ENCODE measurements around the gene IGSF23.
"Not testable (repeated sequence)": the region's sequence is repeated elsewhere in the genome, so short reads cannot be mapped to it uniquely, and the experiment has no call there.

IGSF23 gene

DNA sequence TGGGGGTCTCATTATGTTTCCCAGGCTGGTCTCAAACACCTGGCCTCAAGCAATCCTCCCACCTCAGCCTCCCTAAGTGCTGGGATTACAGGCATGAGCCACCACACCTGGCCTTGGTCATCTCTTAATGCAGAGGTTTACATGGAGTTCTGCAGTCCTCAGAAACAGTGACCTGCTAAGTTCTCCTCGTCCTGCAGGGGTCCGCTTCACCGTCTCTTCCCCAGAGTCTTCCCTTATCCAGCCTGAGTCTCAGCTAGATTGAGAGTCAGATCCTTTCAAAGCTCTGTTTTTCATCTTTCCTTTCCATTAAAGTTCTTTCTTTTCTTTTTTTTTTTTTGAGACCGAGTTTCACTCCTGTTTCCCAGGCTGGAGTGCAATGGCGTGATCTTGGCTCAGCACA, 2.9 kb upstream of the IGSF23 start:
- in situ Hi-C loops (cut with HindIII; ENCODE audit: low sequenced_read_pairs): not testable (repeated sequence)

DNA sequence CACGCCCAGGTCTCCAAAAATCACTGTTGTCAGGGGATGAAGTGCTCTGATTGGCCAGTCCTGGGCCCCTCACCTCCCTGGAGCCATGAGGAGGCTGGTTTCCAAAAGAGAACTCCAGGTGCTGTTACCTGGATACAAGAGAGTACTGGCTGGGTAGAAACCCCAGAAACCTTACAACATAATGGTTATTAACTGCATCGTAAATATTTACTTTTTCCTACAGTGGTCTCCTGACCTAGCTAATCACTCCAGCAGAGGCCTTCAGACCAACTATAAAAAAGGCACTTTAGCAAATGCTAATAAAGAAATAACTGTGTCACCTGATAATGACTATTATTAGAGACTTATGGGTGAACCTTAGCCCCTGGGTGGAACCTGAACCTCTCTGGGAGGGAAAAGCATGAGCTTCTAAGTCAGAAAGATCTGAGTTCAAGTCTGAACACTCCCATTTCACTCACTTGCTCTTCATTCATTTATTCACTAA, 1.5 kb upstream of the IGSF23 start:
- in situ Hi-C loops (cut with HindIII; ENCODE audit: low sequenced_read_pairs): no loop called here

DNA sequence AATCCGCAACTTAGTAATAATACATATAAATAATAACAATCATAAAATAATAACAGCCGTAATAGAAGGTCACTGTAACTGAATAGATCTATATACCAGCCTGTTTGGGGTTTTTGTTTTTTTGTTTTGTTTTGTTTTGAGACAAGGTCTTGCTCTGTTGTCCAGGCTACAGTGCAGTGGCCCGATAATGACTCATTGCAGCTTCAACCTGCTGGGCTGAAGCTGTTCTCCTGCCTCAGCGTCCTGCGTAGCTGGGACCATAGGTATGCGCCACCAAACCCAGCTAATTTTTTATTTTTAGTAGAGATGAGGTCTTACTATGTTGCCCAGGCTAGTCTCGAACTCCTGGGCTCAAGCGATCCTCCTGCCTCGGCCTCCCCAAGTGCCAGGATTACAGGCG, 950 bp downstream of the IGSF23 start:
- in situ Hi-C loops (cut with HindIII; ENCODE audit: low sequenced_read_pairs): no loop called here

DNA sequence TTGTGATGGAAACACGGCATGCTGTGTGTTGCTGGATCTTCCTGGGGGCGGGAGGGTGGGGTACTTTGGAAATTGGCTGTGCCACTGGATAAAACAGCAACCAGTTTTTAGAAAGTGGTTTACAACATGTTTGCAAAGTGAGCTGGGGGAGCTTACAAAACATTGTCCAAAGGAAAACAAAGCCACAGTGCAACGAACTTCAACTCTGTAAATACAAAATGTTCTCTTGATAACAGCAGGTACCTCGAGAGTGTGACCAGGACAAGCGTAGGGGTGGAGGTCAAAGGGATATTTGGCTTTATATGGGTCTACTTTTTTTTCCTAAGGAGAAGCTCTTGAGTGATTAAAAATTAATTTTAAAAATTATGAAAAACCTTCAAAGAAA, 2.5 kb downstream of the IGSF23 start:
- in situ Hi-C loops (cut with HindIII; ENCODE audit: low sequenced_read_pairs): no loop called here

DNA sequence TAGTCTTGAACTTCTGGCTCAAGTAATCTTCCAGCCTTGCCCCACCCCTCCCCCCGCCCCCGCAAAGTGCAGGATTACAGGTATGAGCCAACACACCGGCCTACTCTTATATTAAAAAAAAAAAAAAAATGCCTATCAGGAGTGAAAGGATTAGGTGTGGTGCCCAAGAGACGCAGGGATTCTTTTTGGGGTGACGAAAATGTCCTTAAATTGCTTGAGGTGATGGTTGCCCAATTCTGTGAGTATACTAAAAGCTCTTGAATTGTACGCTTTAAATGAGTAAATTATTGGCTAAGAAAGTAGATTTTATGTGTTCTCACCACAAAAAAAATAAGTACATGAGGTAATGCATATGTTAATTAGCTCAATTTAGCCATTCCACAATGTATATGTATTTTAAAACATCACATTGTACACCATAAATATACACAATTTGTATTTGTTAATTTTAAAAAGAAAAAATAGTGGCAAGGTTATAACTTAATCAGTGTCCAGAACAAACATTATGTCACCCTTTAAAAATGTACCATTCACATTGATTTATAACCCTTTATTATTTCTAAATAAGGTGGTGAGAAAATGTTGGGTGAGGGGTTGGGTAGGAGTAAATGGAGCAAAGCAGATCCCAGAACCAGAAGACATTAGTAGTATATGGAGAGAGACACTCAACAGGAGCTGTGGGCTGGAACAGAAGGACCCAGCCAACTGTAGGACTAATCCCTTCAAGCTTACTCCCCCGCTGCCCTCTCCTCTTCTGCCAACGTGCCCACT, 3.9 kb downstream of the IGSF23 start:
- in situ Hi-C loops (cut with HindIII; ENCODE audit: low sequenced_read_pairs): no loop called here

DNA sequence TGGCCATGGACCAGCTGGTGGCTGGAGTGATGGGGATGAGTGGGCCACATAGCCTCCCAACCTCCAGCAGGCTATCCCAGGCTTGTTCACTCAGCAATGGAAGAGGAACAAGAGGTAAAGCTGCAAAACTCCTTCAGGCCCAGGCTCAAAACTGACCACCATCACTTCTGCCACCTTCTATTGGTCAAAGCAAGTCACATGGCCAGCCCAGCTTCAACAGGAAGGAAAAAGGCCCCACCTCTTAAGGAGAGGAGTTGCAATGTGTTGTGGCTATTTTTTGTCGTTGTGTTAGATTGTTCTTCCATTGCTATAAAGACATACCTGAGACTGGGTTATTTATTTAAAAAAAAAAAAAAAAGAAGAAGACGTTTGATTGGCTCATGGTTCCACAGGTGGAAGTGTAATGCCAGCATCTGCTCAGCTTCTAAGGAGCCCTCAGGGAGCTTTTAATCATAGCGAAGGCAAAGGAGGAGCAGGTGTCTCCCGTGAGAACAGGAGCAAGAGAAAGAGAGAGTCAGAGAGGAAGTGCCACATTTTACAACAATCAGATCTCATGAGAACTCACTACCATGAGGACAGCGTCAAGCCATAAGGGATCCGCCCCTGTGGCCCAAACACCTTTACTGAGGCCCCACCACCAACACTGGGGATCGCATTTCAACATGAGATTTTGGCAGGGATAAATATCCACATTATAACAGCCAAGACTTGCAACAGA, 5.4 kb downstream of the IGSF23 start:
- in situ Hi-C loops (cut with HindIII; ENCODE audit: low sequenced_read_pairs): no loop called here

DNA sequence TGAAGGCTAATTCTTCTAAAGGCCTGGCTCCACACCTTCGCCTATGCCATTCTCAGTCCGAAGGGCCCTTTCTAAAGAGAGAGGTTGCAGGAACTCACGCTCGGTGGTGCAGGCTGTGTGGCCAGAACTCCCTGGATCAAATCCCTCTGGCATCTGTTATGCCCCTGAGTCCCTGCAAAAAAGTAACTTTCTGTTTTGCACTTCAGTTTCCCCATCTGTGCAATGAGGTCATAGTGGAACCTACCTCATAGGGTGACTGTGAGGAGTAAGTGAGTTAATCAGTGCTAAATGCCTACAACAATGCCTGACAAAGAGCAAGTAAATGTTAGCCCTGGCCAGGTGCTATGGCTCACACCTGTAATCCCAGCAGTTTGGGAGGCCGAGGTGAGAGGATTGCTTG, 7.3 kb downstream of the IGSF23 start:
- in situ Hi-C loops (cut with HindIII; ENCODE audit: low sequenced_read_pairs): no loop called here

DNA sequence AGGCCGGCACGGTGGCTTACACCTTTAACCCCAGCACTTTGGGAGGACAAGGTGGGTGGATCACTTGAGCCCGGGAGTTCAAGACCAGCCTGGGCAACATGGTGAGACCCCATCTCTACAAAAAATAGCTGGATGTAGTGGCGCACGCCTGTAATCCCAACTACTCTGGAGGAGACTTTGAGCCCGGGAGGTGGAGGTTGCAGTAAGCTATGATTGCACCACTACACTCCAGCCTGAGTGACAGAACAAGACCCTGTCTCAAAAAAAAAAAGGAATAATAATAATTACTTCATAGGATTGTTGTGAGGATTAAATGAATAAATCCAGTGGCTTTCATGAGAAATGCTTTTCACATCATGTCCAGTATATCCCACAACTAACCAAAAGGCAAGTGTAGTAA, 8.0 kb downstream of the IGSF23 start:
- in situ Hi-C loops (cut with HindIII; ENCODE audit: low sequenced_read_pairs): no loop called here

DNA sequence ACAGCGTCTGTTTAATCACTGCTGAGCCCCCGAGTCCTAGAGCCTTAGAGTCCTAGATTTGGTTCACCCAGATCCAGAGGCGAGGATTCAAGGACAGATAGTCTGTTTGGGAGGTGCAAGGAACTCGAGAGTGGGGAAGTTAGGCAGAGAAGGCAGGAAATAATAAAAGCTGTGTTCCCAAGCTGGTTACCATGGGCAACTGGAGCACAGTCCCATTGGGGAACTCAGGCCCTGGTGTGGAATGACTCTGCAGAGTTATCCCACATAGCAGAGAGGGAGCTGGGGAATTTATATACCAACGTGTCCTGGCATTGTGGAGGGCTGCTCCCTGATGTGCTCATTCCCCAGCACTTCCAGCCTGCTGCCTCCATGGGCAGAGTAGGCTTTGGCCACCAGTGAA, 9.7 kb downstream of the IGSF23 start:
- in situ Hi-C loops (cut with HindIII; ENCODE audit: low sequenced_read_pairs): no loop called here

DNA sequence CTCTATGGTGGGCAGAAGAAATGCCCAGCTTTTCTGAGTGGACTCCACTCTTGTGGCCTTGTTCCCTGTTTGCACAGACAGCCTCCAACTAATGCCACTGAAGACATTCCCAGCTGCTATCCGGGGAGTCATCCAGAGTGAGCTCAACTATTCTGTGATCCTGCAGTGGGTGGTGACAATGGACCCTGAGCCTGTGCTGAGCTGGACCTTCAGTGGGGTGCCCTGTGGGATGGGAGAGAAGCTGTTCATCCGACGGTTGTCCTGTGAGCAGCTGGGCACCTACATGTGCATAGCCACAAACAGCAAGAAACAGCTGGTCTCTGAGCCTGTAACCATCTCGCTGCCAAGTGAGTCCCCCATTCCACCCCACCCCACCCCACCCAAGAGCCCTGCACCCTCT, 10.3 kb downstream of the IGSF23 start:
- in situ Hi-C loops (cut with HindIII; ENCODE audit: low sequenced_read_pairs): no loop called here

DNA sequence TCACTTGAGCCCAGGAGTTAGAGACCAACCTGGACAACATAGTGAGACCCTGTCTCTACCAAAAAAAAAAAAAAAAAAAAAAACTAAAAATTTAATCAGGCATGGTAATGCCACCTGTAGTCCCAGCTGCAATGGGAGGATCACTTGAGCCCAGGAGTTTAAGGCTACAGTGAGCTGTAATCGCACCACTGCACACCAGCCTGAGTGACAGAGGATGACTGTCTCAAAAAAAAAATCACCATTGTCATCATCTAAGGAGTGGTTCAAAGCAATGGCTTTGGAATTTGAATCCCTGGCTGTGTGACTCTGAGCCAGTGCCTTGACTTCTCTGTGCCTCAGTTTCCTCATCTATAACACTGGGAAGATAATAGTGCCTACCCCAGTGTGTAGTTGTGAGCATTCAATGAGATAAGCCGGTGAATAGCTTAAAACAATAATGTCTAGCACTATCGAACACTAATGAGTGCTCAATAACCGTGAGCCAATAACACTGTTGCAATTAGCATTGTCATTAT, 11.5 kb downstream of the IGSF23 start:
- in situ Hi-C loops (cut with HindIII; ENCODE audit: low sequenced_read_pairs): no loop called here

DNA sequence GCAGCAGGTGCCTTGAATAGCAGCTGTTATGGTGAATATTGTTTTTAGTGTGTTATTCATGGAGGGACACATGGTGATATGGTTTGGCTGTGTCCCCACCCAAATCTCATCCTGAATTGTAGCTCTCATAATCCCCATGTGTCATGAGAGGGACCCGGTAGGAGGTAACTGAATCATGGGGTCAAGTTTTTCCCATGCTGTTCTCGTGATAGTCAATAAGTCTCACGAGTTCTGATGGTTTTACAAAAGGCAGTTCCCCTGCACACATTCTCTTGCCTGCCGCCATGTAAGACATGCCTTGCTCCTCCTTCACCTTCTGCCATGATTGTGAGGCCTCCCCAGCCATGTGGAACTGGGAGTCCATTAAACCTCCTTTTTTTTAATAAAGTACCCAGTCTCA, 12.3 kb downstream of the IGSF23 start:
- in situ Hi-C loops (cut with HindIII; ENCODE audit: low sequenced_read_pairs): not testable (repeated sequence)

DNA sequence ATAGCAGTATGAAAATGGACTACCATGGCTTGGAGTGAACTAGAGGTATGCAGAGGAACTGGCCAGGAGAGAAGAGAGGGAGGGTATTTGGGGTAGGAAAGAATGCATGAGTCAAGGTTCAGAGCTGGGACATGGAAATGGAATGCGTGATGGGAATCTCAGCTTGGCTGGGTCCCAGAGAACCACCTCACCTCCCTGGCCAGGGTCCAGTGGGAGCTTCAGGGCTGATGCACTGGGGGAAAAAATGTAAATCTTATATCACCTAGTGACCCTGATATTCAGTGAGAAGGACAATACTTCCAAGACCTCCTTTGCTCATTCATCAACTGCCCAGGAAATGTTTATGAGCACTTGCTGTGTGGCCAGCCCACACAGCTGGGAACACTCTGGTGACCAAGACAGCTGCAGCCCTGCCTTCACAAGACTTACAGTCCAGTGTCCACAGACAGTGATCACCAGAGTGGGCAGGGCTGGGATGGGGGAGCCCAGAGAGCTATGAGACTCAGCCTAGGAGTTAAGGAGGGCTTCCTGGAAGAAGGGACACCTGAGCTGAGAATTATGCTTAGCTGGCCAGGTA, 12.8 kb downstream of the IGSF23 start:
- in situ Hi-C loops (cut with HindIII; ENCODE audit: low sequenced_read_pairs): no loop called here

DNA sequence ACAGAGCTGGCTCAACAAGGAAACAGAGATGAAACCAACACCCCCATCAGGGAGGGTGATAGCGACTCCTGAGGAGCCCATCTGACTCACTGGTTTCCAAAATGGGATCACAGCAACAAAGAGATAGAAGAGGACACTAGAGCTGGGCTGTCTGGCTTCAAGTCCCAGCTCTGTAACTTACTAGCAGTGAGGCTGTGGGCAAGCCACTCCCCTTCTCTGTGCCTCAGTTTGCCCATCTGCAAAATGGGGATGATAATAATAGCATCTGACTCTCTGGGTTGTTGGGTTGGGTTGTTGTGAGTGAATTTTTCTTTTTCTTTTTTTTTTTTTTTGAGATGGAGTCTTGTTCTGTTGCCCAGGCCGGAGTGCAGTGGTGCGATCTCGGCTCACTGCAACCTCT, 14.3 kb downstream of the IGSF23 start:
- in situ Hi-C loops (cut with HindIII; ENCODE audit: low sequenced_read_pairs): no loop called here

DNA sequence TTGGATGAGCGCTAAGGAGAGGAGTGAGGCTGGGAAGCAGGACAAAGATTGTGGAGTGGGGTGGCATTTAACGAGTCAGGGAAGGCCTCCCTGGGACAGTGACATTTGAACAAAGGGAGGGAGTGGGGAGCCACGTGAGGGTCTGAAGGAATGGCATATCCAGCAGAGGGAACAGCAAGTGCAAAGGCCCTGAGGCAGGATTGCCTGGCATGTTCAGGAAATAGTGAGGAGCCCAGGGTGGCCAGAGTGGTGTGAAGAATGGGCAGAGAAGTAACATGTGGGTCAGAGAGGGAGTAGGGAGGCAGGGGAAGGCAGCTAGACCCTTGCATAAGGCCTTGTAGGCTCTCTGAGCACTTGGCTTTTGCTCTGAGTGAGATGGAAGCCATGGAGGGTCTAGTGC, 15.4 kb downstream of the IGSF23 start:
- in situ Hi-C loops (cut with HindIII; ENCODE audit: low sequenced_read_pairs): no loop called here

DNA sequence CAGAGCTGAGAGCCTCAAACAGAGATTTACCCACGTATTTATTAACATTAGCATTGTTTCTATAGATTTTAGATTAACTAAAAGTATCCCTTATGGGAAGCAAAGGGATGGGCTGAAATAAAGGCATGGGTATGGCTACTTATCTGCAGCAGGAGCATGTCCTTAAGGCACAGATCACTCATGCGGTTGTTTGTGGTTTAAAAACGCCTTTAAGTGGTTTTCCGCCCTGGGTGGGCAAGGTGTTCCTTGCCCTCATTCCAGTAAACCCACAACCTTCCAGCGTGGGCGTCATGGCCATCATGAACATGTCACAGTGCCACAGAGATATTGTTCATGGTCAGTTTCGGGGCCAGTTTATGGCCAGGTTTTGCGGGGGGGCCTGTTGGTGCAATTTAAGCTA, 18.2 kb downstream of the IGSF23 start:
- in situ Hi-C loops (cut with HindIII; ENCODE audit: low sequenced_read_pairs): not testable (repeated sequence)

DNA sequence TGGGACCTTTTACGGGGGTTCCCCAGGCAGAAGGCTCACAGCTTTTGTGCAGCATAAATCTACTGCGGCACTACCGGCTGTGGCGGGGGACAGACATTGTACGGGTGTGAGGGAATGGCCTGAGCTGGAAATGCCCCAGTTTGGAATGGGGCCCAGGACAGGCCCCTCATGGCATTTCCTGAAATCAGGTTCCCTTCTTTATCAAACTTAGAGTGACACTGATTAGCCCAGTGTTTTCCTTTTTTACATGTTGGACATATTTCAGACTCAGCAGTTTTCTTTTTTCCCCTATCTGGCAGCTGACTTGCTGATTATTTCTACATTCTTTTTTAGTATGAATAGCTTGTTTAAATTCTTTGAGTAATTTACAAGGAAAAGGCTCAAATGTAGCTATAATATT, 20.7 kb downstream of the IGSF23 start:
- in situ Hi-C loops (cut with HindIII; ENCODE audit: low sequenced_read_pairs): not testable (repeated sequence)

DNA sequence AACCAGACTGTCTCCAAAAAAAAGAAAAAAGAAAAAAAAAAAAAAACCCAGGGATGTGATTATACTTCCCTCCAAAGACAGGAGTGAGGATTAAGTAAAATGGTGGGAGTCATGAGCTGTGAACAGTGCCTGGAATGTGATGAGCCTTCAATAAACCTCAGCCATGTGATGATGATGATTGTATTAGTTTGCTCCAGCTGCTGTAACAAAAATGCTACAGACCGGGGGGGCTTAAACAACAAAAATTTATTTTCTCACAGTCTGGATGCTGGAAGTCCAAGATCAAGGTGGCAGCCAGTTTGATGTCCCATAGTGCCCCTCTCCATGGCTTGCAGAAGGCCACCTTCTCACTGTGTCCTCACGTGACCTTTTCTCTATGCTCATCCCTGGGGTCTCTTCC, 21.4 kb downstream of the IGSF23 start:
- in situ Hi-C loops (cut with HindIII; ENCODE audit: low sequenced_read_pairs): no loop called here

DNA sequence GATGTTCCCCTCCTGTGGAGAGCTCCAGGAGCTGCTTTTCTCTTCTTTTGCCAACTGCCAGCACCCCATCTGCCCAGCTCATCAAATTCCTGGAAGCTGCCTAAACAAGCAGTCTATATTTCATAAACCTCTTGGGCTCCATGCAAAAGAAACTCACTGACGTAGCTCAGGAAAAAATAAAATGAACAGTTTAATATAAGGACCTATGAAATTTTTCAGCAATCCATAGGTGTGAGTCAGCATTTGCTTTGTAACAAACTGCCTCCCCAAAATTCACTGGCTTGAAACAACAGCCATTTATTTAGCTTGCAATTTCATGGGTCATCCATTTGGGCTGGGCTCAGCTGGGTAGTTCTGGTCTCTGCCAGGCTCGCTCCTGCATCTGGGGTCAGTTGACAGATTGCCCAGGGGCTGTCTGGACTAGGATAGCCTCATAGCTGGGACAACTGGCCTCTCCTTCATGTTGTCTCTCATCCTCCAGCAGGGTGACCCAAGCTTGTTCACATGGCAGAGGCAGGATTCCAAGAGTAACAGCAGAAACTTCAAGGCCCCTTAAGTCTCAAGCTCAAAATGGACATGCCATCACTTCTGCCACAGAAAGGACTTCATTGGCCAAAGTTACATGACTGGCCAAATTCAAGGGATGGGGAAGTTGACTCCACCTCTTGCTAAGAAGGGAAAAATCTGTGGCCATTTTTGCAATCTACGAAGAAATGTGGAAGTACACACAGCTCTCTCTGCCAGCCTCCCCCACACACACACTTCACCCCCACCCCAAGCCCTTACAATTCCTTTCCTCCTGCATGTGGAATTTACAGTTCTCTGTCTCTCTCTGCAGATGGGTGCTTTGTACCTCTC, 22.4 kb downstream of the IGSF23 start:
- in situ Hi-C loops (cut with HindIII; ENCODE audit: low sequenced_read_pairs): no loop called here

DNA sequence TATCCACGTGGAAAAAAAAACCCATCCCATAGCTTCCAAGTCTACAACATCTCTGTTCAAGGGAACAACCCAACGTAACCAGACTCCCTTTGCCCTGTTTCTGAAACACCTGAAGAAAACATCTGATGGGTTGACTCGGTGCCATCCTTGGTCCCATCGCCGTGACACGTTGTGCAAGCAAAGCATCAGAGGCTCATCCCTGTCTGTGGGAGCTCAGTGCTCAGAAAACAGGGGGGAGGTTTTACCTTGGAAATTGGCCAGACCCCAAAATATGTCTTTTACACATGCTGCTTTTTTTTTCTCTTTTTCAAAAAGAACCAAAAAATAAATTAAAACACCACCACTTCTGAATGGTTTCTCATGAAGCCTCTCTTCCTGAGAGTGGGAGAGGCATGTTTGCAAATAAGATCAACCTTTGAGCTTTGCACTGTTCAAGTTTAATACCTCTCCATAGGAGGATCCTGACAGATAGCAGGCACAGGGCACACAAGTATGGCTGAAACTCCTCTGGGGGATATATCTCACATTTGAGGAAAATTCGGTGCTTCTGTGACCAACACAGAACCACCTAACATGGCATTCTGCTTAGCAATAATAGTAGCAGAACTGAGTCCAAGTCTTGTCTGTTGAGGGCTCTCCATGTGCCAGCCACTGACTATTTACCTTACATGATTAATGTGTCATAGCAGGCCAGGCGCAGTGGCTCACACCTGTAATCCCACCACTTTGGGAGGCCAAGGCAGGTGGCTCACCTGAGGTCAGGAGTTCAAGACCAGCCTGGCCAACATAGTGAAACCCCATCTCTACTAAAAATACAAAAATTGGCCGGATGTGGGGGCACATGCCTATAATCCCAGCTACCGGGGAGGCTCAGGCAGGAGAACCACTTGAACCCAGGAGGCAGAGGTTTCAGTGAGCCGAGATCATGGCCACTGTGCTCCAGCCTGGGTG, 23.4 kb downstream of the IGSF23 start:
- in situ Hi-C loops (cut with HindIII; ENCODE audit: low sequenced_read_pairs): no loop called here
